Mesenchymal stem cell (in vitro differentiated cells and primary cell): Measurements from ENCODE around the gene EFS.

Experiments
- DNase-seq: peaks from one replicate; pipeline ENCODE4 v3.0.0-alpha.2; 2013
- H2AFZ ChIP-seq: one replicate; pipeline ENCODE4 v1.6.1; 2013; ENCODE audit warnings: low read depth, mild to moderate bottlenecking, control low read depth, inconsistent platforms, low read length, moderate library complexity
- H2AK5ac ChIP-seq: 2 replicates; pipeline ENCODE4 v1.6.1; 2013; ENCODE audit warnings: low read length, moderate library complexity, mild to moderate bottlenecking, inconsistent platforms; ENCODE audit not compliant: severe bottlenecking
- H2BK120ac ChIP-seq: one replicate; pipeline ENCODE4 v1.6.1; 2013; ENCODE audit warnings: low read depth, mild to moderate bottlenecking, inconsistent platforms, low read length, moderate library complexity
- H2BK12ac ChIP-seq, 2 experiments: one replicate each; pipeline ENCODE4 v1.6.1; 2013; ENCODE audit warnings: inconsistent platforms in 2 of 2, low read length in 2 of 2, mild to moderate bottlenecking in 2 of 2, moderate library complexity in 2 of 2, control low read depth in 1 of 2
- H2BK15ac ChIP-seq: one replicate; pipeline ENCODE4 v1.6.1; 2013; ENCODE audit warnings: mild to moderate bottlenecking, low read depth, inconsistent platforms; ENCODE audit not compliant: poor library complexity, severe bottlenecking
- H2BK5ac ChIP-seq: 2 replicates; pipeline ENCODE4 v1.6.1; 2013; ENCODE audit warnings: low read depth, mild to moderate bottlenecking, low read length, control low read depth, inconsistent platforms; ENCODE audit not compliant: poor library complexity, severe bottlenecking
- H3K14ac ChIP-seq, 2 experiments: one replicate each; pipeline ENCODE4 v1.6.1; 2013; ENCODE audit warnings: inconsistent platforms in 2 of 2, low read length in 2 of 2, control low read depth in 1 of 2, mild to moderate bottlenecking in 1 of 2, moderate library complexity in 1 of 2
- H3K18ac ChIP-seq, 2 experiments: one replicate each; pipeline ENCODE4 v1.6.1; 2013; ENCODE audit warnings: inconsistent platforms in 2 of 2, low read length in 2 of 2, control low read depth in 1 of 2, low read depth in 1 of 2, mild to moderate bottlenecking in 1 of 2
- H3K23ac ChIP-seq, 2 experiments: one replicate each; pipeline ENCODE4 v1.6.1; 2013; ENCODE audit warnings: inconsistent platforms in 2 of 2, low read length in 2 of 2, mild to moderate bottlenecking in 2 of 2, moderate library complexity in 2 of 2, control low read depth in 1 of 2
- H3K27ac ChIP-seq: 2 replicates; pipeline ENCODE4 v1.5.1; 2013; ENCODE audit warnings: mild to moderate bottlenecking, moderate library complexity, low read length, control low read depth, inconsistent platforms; ENCODE audit not compliant: poor library complexity, severe bottlenecking
- H3K27me3 ChIP-seq, 2 experiments: 2 replicates each; pipeline versions ENCODE4 v1.6.1 to v1.7.0; 2013; ENCODE audit warnings: low read length in 2 of 2, mild to moderate bottlenecking in 2 of 2, moderate library complexity in 2 of 2, control low read depth in 1 of 2, inconsistent platforms in 1 of 2; ENCODE audit not compliant: control insufficient read depth in 1 of 2, insufficient read depth in 1 of 2
- H3K36me3 ChIP-seq, 2 experiments: 2 replicates each; pipeline versions ENCODE4 v1.6.1 to v1.7.0; 2013; ENCODE audit warnings: low read length in 2 of 2, control low read depth in 1 of 2, inconsistent platforms in 1 of 2, low read depth in 1 of 2, mild to moderate bottlenecking in 1 of 2; ENCODE audit not compliant: insufficient read depth in 2 of 2, control insufficient read depth in 1 of 2
- H3K4ac ChIP-seq, 2 experiments: one replicate each; pipeline ENCODE4 v1.6.1; 2013; ENCODE audit warnings: inconsistent platforms in 2 of 2, low read length in 2 of 2, mild to moderate bottlenecking in 2 of 2, moderate library complexity in 2 of 2, control low read depth in 1 of 2, low read depth in 1 of 2
- H3K4me1 ChIP-seq: 2 replicates; pipeline ENCODE4 v1.6.1; 2013; ENCODE audit warnings: low read depth, low read length, control low read depth; ENCODE audit not compliant: control insufficient read depth, insufficient read depth
- H3K4me2 ChIP-seq: 2 replicates; pipeline ENCODE4 v1.6.1; 2013; ENCODE audit warnings: low read length, mild to moderate bottlenecking, inconsistent platforms; ENCODE audit not compliant: poor library complexity, severe bottlenecking
- H3K4me3 ChIP-seq, 2 experiments: 2 replicates each; pipeline versions ENCODE4 v1.5.1 to v1.7.0; 2013; ENCODE audit warnings: low read length in 2 of 2, mild to moderate bottlenecking in 2 of 2, control low read depth in 1 of 2, low read depth in 1 of 2; ENCODE audit not compliant: insufficient read depth in 1 of 2
- H3K79me1 ChIP-seq: replicated peaks from 2 replicates; pipeline ENCODE4 v1.6.1; 2013; ENCODE audit warnings: mild to moderate bottlenecking, control low read depth, low read length, inconsistent platforms; ENCODE audit not compliant: poor library complexity, severe bottlenecking
- H3K9ac ChIP-seq: 2 replicates; pipeline ENCODE4 v1.7.0; 2013; ENCODE audit warnings: mild to moderate bottlenecking, low read length, moderate library complexity
- H3K9me3 ChIP-seq: 2 replicates; pipeline ENCODE4 v1.7.0; 2013; ENCODE audit warnings: mild to moderate bottlenecking, low read length; ENCODE audit not compliant: control insufficient read depth
- H4K8ac ChIP-seq: one replicate; pipeline ENCODE4 v1.6.1; 2013; ENCODE audit warnings: inconsistent platforms, mild to moderate bottlenecking, low read length, moderate library complexity
- H4K91ac ChIP-seq: one replicate; pipeline ENCODE4 v1.6.1; 2013; ENCODE audit warnings: mild to moderate bottlenecking, low read length, inconsistent platforms
- whole genome bisulfite sequencing: methylation state at CpG from one replicate; pipeline ENCODE4 v1.1.7; 2013; ENCODE audit warnings: mixed read lengths; 5-methylcytosine and 5-hydroxymethylcytosine counted together

Gene EFS

DNA sequence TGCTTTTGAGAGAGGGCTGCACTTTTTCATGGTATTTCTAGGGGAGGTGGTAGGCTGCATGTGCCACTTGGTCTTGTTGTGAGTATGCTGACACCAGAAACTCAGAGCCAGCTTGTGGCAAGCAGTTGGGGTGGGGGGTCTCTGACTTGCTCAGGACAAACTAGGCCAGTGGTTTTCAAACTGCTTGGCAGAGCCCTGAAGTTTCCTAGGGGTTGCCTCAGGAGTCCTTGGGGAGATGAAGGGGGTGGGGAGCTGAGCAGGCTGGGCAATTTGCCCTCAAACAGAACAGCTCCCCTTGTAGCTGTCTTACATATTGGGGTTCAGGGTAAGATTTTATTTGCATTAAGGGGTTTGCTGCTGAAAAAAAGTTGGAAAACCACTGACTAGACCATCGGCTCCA lies 54.4 kb downstream of the EFS start:
- Histone ChIP-seq H3K4ac (no peak overlapping the region), H4K91ac (no peak overlapping the region), H3K4me3 (peak overlapping the region in 1 of 2 experiments; percentile 3), H3K36me3 (peaks cover 44 to 61% of the 10 kb centered on the region in 2 experiments), H3K79me1 (peaks cover 14% of the 10 kb centered on the region), H3K9ac (peak overlapping the region; percentile 26), H2AK5ac (no peak overlapping the region), H3K4me1 (peaks cover 29% of the 10 kb centered on the region), H3K27me3 (no peaks in the 10 kb centered on the region), H3K23ac (no peak overlapping the region), H2BK5ac (no peak overlapping the region), H3K9me3 (no peaks in the 10 kb centered on the region), H4K8ac (no peak overlapping the region), H2BK15ac (no peak overlapping the region), H2BK12ac (no peak overlapping the region), H3K18ac (no peak overlapping the region), H3K27ac (no peak overlapping the region), H2BK120ac (no peak overlapping the region), H3K4me2 (no peak overlapping the region), H2AFZ (no peak overlapping the region), H3K14ac (no peak overlapping the region)
- DNase-seq: no peak
- WGBS: 100% methylated on average over 1 of the region's 1 CpG

DNA sequence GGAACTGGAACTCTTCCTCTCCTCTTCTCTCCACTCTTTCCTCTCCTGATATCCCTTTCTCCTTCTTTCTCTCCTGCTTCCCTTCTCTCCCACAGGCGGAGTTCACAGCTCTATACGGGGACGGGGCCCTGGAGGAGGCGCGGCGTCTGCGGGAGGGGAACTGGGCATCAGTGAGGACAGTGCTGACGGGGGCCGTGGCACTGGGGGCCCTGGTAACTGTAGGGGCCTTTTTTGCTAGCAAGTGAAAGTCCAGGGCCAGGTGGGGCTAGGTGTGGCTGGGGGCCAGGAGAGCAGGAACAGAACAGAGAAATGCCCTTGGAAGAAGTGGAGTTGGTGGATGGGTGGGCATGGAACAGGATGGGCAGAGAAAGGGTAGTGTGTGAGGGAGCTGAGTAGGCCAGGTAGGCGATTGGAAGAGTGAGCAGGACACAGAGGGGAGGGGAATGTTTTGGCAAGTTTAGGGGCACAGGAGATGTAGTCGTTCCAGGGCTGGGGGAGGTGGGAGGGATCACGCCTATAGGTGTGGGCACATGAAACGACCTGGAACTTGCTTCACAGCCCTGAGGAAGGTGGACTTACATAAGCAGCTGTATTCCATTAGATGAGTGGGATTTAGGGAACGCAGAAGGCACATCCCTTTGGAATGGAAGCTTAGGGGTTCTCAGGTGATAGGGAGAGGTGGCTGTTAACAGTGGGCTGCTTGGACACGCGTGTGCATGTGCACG lies 56.1 kb downstream of the EFS start:
- Histone ChIP-seq H4K8ac (no peak overlapping the region), H3K27ac (no peak overlapping the region), H2BK5ac (no peak overlapping the region), H3K23ac (peak overlapping the region in 1 of 2 experiments; percentile 41), H3K9me3 (no peaks in the 10 kb centered on the region), H3K18ac (no peak overlapping the region), H3K27me3 (no peaks in the 10 kb centered on the region), H2BK12ac (peak overlapping the region in 1 of 2 experiments; percentile 26), H2BK120ac (no peak overlapping the region), H3K4me1 (peaks cover 29% of the 10 kb centered on the region), H3K79me1 (peaks cover 12% of the 10 kb centered on the region), H3K4me3 (peak overlapping the region in 1 of 2 experiments; percentile 86), H3K14ac (peak overlapping the region in 1 of 2 experiments; percentile 53), H4K91ac (no peak overlapping the region), H3K4me2 (peak overlapping the region; percentile 43), H3K4ac (no peak overlapping the region), H3K36me3 (peaks cover 43 to 53% of the 10 kb centered on the region in 2 experiments), H3K9ac (peak overlapping the region; percentile 91), H2AK5ac (no peak overlapping the region), H2BK15ac (no peak overlapping the region), H2AFZ (no peak overlapping the region)
- no peak for DNase-seq
- WGBS: 94% methylated on average over 17 of the region's 17 CpGs

DNA sequence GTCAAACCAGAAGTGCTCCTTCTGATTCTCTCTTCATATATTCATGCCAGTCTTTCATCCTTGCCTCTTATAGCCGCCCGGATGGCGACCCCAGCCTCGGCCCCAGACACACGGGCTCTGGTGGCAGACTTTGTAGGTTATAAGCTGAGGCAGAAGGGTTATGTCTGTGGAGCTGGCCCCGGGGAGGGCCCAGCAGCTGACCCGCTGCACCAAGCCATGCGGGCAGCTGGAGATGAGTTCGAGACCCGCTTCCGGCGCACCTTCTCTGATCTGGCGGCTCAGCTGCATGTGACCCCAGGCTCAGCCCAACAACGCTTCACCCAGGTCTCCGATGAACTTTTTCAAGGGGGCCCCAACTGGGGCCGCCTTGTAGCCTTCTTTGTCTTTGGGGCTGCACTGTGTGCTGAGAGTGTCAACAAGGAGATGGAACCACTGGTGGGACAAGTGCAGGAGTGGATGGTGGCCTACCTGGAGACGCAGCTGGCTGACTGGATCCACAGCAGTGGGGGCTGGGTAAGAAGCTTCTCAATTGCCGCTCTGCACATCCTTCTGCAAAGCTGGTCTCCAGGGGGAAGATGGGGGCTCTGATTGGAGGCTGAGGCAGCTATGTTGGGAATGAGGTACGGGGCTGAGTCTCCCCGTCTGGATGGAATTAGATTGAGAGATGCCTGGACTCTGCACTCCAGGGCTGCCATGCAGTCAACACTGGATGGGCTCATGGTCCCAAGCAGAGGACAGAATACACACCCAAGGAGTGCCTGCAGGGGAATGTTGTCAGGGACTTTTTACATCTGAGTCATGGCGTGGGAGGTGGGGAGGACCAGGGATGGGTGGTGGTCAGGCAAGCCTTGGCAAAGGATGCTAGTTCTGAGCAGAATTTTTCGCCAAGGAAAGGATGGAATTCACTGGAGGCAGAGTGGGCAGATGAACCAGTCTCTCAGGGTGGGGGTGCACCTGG lies 57.0 kb downstream of the EFS start:
- Histone ChIP-seq H4K8ac (no peak overlapping the region), H3K23ac (peak overlapping the region in 1 of 2 experiments; percentile 24), H3K9ac (peak overlapping the region; percentile 91), H2AK5ac (peak overlapping the region; percentile 59), H3K79me1 (peaks cover 14% of the 10 kb centered on the region), H3K18ac (no peak overlapping the region), H3K27me3 (no peaks in the 10 kb centered on the region), H3K4me3 (peak overlapping the region in 1 of 2 experiments; percentile 86), H3K4ac (peak overlapping the region in 1 of 2 experiments; percentile 53), H3K9me3 (no peaks in the 10 kb centered on the region), H3K4me1 (peaks cover 31% of the 10 kb centered on the region), H2BK5ac (no peak overlapping the region), H2AFZ (no peak overlapping the region), H3K36me3 (peaks cover 41 to 48% of the 10 kb centered on the region in 2 experiments), H2BK15ac (no peak overlapping the region), H3K4me2 (peak overlapping the region; percentile 88), H2BK120ac (no peak overlapping the region), H3K14ac (no peak overlapping the region), H2BK12ac (no peak overlapping the region), H3K27ac (no peak overlapping the region), H4K91ac (no peak overlapping the region)
- WGBS: 97% methylated on average over 22 of the region's 22 CpGs
- no peak for DNase-seq

DNA sequence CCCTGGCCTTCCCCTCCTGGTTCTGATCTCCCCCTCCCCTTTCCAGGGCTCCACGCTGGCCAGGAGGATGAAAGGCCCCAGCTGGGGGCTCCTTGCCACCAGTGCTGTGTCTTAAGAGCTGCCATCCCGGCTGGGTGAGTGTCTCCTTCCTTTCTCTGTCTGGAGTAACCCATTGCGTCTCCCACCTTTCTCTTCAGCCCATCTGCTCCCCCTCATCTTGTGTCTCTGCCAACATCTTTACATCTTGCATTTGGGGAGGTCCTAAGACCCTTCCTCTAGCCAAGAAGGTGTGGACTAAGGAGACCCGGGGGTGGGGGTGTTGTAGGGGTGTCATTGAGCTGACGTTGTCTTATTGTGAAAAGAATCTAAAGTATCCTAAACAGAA lies 57.8 kb downstream of the EFS start:
- peak overlapping the region; percentile 33 for H2BK5ac ChIP-seq
- H3K18ac ChIP-seq: peak overlapping the region; percentile 23 to 75
- peaks cover 35% of the 10 kb centered on the region for H3K4me1 ChIP-seq
- H2AK5ac ChIP-seq: peak overlapping the region; percentile 73
- peaks cover 38 to 41% of the 10 kb centered on the region in 2 experiments for H3K36me3 ChIP-seq
- peak overlapping the region; percentile 75 for H3K27ac ChIP-seq
- 0% methylated on average over 2 of the region's 5 CpGs for WGBS
- H3K14ac ChIP-seq: peak overlapping the region in 1 of 2 experiments; percentile 61
- H4K91ac ChIP-seq: peak overlapping the region; percentile 81
- H3K4ac ChIP-seq: peak overlapping the region; percentile 80 to 99
- H3K4me2 ChIP-seq: peak overlapping the region; percentile 88
- no peaks in the 10 kb centered on the region for H3K27me3 ChIP-seq
- H2BK15ac ChIP-seq: peak overlapping the region; percentile 19
- peak overlapping the region; percentile 67 to 86 for H3K4me3 ChIP-seq
- peak overlapping the region; percentile 37 for H2BK120ac ChIP-seq
- no peak for DNase-seq
- peak overlapping the region; percentile 77 for H4K8ac ChIP-seq
- peak overlapping the region; percentile 91 for H3K9ac ChIP-seq
- H2AFZ ChIP-seq: peak overlapping the region; percentile 67
- peak overlapping the region in 1 of 2 experiments; percentile 45 for H2BK12ac ChIP-seq
- no peaks in the 10 kb centered on the region for H3K9me3 ChIP-seq
- H3K79me1 ChIP-seq: peaks cover 14% of the 10 kb centered on the region
- H3K23ac ChIP-seq: no peak overlapping the region
